Sigmoid colon (tissue), 7 donors: Measurements from ENCODE around the gene PROM2. TPM values are rescaled to one million over a fixed set of nuclear protein-coding genes. Genes with fewer than 3 reads are reported as not detected.

ENCODE experiments used
- DNase-seq: peaks from one replicate; pipeline ENCODE4 v3.0.0-alpha.2; 2019
- H3K27ac ChIP-seq, 4 donors: fragments of 200-600 bp; sonication (generic); one replicate each; pipeline ENCODE4 v1.5.1; 2016 to 2019; ENCODE audit warnings: mild to moderate bottlenecking in 1 of 4
- H3K27me3 ChIP-seq, 3 donors: fragments of 200-600 bp; sonication (generic); one replicate each; pipeline ENCODE4 v1.5.1; 2019; ENCODE audit warnings: mild to moderate bottlenecking in 1 of 3
- H3K36me3 ChIP-seq, 4 donors: fragments of 200-600 bp; sonication (generic); one replicate each; pipeline ENCODE4 v1.5.1; 2016 to 2019
- H3K4me1 ChIP-seq, 4 donors: fragments of 200-600 bp; sonication (generic); one replicate each; pipeline ENCODE4 v1.5.1; 2017 to 2019
- H3K4me3 ChIP-seq, 4 donors: fragments of 200-600 bp; sonication (generic); one replicate each; pipeline ENCODE4 v1.5.1; 2017 to 2019; ENCODE audit warnings: mild to moderate bottlenecking in 2 of 4, moderate library complexity in 1 of 4
- H3K9me3 ChIP-seq, 4 donors: fragments of 200-600 bp in 3 of 4; sonication (generic) in 3 of 4; one replicate each; pipeline versions ENCODE4 v1.5.1 to v1.6.1; 2013 to 2019
- EP300 ChIP-seq, 4 donors: sonication (generic); formaldehyde crosslinking; IDR thresholded peaks; one replicate each; pipeline ENCODE4 v1.6.1; 2017; ENCODE audit warnings: antibody characterized with exemption in 4 of 4
- POLR2A ChIP-seq, 2 donors: fragments of 450-650 bp; IDR thresholded peaks; one replicate each; pipeline ENCODE4 v1.6.1; 2016; ENCODE audit warnings: antibody characterized with exemption in 2 of 2, mild to moderate bottlenecking in 2 of 2, moderate library complexity in 2 of 2
- POLR2AphosphoS5 ChIP-seq, 4 donors: sonication (generic); formaldehyde crosslinking; IDR thresholded peaks; one replicate each; pipeline ENCODE4 v1.6.1; 2017; ENCODE audit warnings: antibody characterized with exemption in 4 of 4
- WGBS, 2 donors: extraction: QIAGEN DNeasy Blood & Tissue Kit; methylation state at CpG; one replicate each; pipeline ENCODE4 v1.1.7; 2013; 5-methylcytosine and 5-hydroxymethylcytosine counted together
- intact Hi-C: fragments of 100-400 bp; cut with DNase I; formaldehyde crosslinking; loops from one replicate; pipeline ENCODE4 v1.15.1; 2023
- polyA plus RNA-seq, 3 donors: library from polyadenylated mRNA; stranded (reverse); fragments of 200-250 nt; gene quantifications; one replicate each; pipeline ENCODE4 v1.2.3, GENCODE V29; 2013
- total RNA-seq, 4 donors: library from RNA; depleted of rRNA; stranded (reverse); fragments of >200 nt; gene quantifications; one replicate each; pipeline ENCODE4 v1.1.0, GENCODE V29; 2016
- TF ChIP-seq, protein P1 (sequence below), 4 experiments: fragments of 450-650 bp in 3 of 4; fragments of 200-600 bp in 1 of 4; IDR thresholded peaks; one replicate each; pipeline ENCODE4 v1.5.1; 2016 to 2019; ENCODE audit warnings: antibody characterized with exemption in 4 of 4, mild to moderate bottlenecking in 3 of 4, moderate library complexity in 2 of 4
- donor health status: healthy with polysubstance abuse.
- donor health status: Bipolar disorder and iron deficiency.
- donor health status: healthy.

The PROM2 gene
- total and polyA plus RNA-seq, 7 donors = 1.1 to 24.9 (median 2.4) TPM

DNA sequence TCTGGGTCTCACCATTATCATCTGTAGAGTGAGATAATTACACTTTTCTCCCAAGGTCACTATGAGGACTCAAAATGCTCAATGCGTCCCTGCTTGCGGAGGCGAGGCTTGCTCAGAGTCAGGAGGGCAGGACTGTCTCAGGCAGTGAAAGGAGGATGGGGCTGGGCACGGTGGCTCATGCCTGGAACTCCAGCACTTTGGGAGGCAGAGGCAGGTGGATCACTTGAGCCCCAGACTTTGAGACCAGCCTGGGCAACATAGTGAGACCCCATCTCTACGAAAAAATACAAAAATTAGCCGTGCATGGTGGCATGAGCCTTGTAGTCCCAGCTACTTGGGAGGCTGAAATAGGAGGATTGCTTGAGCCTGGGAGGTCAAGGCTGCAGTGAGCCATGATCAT, 21.1 kb downstream of the PROM2 start:
- no peak overlapping the region for H3K27ac ChIP-seq
- intact Hi-C loops = no loop called here
- peaks cover 0 to 16% (median 0%) of the 10 kb centered on the region in 3 donors for H3K27me3 ChIP-seq
- peaks cover 0 to 10% (median under 1%) of the 10 kb centered on the region in 4 donors for H3K9me3 ChIP-seq
- 80 to 93% methylated on average over 6 of the region's 6 CpGs for WGBS, 2 donors
- H3K36me3 ChIP-seq = no peaks in the 10 kb centered on the region
- no peak overlapping the region for H3K4me3 ChIP-seq
- TF ChIP-seq POLR2AphosphoS5 (IDR thresholded peaks at IDR 0.05) (no peak), POLR2A (IDR thresholded peaks at IDR 0.05) (no peak), EP300 (IDR thresholded peaks at IDR 0.05) (no peak)
- TF ChIP-seq, protein P1, sequence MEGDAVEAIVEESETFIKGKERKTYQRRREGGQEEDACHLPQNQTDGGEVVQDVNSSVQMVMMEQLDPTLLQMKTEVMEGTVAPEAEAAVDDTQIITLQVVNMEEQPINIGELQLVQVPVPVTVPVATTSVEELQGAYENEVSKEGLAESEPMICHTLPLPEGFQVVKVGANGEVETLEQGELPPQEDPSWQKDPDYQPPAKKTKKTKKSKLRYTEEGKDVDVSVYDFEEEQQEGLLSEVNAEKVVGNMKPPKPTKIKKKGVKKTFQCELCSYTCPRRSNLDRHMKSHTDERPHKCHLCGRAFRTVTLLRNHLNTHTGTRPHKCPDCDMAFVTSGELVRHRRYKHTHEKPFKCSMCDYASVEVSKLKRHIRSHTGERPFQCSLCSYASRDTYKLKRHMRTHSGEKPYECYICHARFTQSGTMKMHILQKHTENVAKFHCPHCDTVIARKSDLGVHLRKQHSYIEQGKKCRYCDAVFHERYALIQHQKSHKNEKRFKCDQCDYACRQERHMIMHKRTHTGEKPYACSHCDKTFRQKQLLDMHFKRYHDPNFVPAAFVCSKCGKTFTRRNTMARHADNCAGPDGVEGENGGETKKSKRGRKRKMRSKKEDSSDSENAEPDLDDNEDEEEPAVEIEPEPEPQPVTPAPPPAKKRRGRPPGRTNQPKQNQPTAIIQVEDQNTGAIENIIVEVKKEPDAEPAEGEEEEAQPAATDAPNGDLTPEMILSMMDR (IDR thresholded peaks at IDR 0.05) = no peak
- DNase-seq = no peak
- peaks cover 0 to 3% (median 0%) of the 10 kb centered on the region in 4 donors for H3K4me1 ChIP-seq

DNA sequence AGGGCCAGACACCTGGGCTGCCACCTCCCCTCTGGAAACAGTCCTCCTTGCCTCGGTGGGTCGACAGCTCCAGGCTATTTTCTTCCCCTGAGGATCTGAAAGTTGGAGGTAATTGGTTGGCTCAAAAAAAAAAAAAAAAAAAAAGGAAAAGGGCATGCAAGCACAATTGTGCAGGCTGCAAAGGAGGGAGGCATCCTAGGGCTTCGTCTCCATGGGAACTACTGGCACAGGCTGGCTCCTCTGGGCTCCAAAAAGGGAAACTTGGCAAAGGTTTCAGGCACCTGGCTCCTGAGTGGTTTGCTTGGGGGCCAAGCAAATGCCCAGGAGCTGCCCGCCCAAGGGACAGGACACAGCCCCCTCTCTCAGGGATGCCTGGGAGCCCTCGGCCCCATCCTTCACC, 21.8 kb downstream of the PROM2 start:
- Histone ChIP-seq H3K36me3 (no peaks in the 10 kb centered on the region), H3K27ac (no peak overlapping the region), H3K4me1 (peaks cover 0 to 3% (median 0%) of the 10 kb centered on the region in 4 donors), H3K4me3 (no peak overlapping the region), H3K9me3 (peaks cover 0 to 7% (median 0%) of the 10 kb centered on the region in 4 donors), H3K27me3 (peaks cover 0 to 22% (median 5%) of the 10 kb centered on the region in 3 donors)
- DNase-seq = no peak
- TF ChIP-seq, protein P1 (IDR thresholded peaks at IDR 0.05) = no peak
- TF ChIP-seq POLR2AphosphoS5 (IDR thresholded peaks at IDR 0.05) = no peak
- TF ChIP-seq EP300 (IDR thresholded peaks at IDR 0.05) = no peak
- no peak for TF ChIP-seq POLR2A (IDR thresholded peaks at IDR 0.05)
- 53 to 77% methylated on average over 5 of the region's 5 CpGs for WGBS, 2 donors
- intact Hi-C loops = no loop called here

DNA sequence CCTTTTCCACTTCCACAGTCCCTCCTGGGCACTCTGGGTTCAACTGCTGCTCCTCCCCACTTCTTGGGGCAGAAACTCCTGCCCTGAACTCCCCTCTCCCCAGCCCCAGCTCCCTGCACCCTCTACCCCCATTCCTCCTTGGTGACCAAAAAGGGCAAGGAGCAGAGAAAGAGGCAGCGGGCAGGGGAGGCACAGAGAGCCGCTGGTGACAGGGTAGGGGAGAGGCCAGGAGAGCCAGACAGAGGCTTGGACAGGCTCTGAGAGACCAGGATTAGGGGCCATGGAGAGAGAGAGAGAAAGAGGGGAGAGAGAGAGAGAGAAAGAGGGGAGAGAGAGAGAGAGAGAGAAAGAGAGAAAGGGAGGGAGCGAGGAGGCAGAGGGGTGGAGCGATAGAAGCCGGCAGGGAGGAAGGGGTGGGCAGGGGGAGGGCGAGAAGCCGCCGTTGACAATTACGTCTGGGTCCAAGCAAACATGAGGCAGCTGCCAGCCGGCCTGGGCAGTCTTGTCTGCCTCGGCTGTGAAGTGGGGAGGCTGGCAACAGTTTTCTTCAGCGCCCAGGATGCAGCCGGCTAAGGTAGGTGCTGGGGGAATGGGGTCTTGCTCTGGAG, 22.7 kb downstream of the PROM2 start, which contains the start of gene KCNIP3:
KCNIP3 (plus strand) TSS at position 468 of the 608 bp plus-strand sequence; CDS start at position 560, 92 bp downstream.
- Histone ChIP-seq H3K27me3 (peaks cover 4 to 32% (median 8%) of the 10 kb centered on the region in 3 donors), H3K27ac (no peak within 1 kb of the TSS), H3K4me1 (peaks cover 0 to 3% (median 0%) of the 10 kb centered on the region in 4 donors), H3K9me3 (no peaks in the 10 kb centered on the region), H3K4me3 (no peak within 1 kb of the TSS), H3K36me3 (no peaks in the 10 kb centered on the region)
- DNase-seq = no peak
- TF ChIP-seq EP300 (IDR thresholded peaks at IDR 0.05) (no peak), POLR2AphosphoS5 (IDR thresholded peaks at IDR 0.05) (no peak), POLR2A (IDR thresholded peaks at IDR 0.05) (no peak)
- TF ChIP-seq, protein P1 (IDR thresholded peaks at IDR 0.05) = no peak
- intact Hi-C loops = no loop called here
- WGBS, 2 donors = 2 to 7% methylated on average over 13 of the region's 13 CpGs

DNA sequence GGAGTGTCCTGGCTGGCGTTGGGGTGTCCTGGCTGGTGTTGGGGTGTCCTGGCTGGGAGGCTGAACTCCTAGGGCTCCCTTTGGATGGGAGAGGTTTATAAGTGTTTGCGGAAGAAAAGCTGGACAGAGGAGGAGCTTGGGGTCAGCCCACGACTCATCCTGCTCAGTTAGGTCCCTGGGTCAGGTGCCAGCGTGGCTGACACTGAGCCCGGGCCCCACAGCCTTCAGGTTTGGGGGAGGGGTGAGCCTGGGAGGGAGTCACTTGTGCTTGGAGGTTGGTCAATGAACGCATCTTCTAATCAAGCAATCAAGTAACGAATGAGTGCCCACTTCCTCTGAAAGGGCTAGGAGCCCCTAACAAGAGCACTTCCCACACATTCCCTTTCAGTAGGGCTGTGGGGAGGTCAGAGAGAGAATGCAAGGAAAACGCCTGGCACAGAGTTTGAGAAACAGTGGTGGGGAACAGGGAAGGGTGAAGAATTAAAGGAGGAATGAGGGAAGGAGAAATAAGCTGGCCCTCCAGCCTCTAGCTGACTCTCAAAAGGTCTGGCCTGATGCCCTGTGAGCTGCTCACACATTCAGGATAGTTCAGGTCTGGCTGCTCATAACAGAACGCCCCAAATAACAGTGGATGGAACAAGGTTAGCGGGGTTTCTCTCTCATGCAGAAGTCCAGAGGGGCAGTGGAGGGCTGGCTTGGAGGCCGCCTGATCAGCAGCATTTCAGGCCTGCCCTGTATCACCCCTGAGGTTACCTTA, 23.6 kb downstream of the PROM2 start:
- DNase-seq = no peak
- Histone ChIP-seq H3K4me1 (peaks cover 0 to 3% (median 0%) of the 10 kb centered on the region in 4 donors), H3K36me3 (no peaks in the 10 kb centered on the region), H3K4me3 (no peak overlapping the region), H3K27ac (no peak overlapping the region), H3K9me3 (no peaks in the 10 kb centered on the region), H3K27me3 (peaks cover 4 to 40% (median 10%) of the 10 kb centered on the region in 3 donors)
- 42 to 65% methylated on average over 11 of the region's 11 CpGs for WGBS, 2 donors
- intact Hi-C loops = no loop called here
- TF ChIP-seq, protein P1 (IDR thresholded peaks at IDR 0.05) = no peak
- TF ChIP-seq EP300 (IDR thresholded peaks at IDR 0.05) (no peak), POLR2A (IDR thresholded peaks at IDR 0.05) (no peak), POLR2AphosphoS5 (IDR thresholded peaks at IDR 0.05) (no peak)
